Measurements from ENCODE around the gene MEGF10. TPM values are rescaled to one million over a fixed set of nuclear protein-coding genes. Genes with fewer than 3 reads are reported as not detected.

MEGF10 gene
- total RNA-seq, 1 donor from 2014 or later, result 77.8 TPM

DNA sequence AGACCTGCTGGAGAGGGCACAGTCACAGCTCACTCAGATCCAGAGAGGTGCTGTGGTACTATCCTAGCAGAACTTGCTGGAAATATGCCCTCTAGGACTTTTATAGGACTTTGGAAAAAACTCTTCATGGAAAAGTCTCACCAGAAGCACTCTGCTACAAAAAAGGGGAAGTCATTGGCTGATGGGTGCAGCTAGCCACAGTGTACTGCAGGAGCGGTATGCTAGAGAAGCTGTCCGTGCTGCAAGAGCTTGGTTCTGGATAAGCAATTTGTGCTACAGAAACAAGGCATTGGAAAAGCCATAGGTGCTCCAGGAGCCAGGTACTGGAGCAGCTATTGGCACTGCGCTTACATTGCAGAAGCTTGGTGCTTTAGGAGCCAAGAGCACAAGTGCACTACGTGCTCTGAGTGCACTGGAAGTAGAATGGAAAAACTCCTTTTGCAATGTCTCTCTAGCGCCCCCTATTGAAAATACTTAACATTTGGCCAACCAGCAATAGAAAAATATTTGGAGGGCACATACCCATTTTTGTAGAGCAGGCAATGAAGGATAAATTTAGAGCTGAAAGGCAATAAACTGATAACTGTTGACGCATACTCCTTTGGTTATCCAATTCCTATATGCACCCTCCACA, 83.4 kb downstream of the MEGF10 start:
- Histone ChIP-seq H3K4me3 (ENCODE audit: low read length in 3 of 3) (no peak overlapping the region), H3K27me3 (ENCODE audit: control insufficient read depth in 3 of 3, insufficient read depth in 3 of 3, low read length in 3 of 3) (no peaks in the 10 kb centered on the region), H3K9me3 (ENCODE audit: control insufficient read depth in 3 of 3, low read length in 3 of 3) (no peaks in the 10 kb centered on the region), H3K27ac (ENCODE audit: low read depth, low read length) (no peak overlapping the region), H3K36me3 (ENCODE audit: control insufficient read depth in 3 of 3, insufficient read depth in 3 of 3, low read length in 3 of 3) (no peaks in the 10 kb centered on the region), H3K4me1 (ENCODE audit: control insufficient read depth in 3 of 3, insufficient read depth in 3 of 3, low read length in 3 of 3) (peaks cover 0 to 13% (median 8%) of the 10 kb centered on the region in 3 donors), H3K9ac (ENCODE audit: low read depth in 1 of 3, low read length in 3 of 3) (no peak overlapping the region)

DNA sequence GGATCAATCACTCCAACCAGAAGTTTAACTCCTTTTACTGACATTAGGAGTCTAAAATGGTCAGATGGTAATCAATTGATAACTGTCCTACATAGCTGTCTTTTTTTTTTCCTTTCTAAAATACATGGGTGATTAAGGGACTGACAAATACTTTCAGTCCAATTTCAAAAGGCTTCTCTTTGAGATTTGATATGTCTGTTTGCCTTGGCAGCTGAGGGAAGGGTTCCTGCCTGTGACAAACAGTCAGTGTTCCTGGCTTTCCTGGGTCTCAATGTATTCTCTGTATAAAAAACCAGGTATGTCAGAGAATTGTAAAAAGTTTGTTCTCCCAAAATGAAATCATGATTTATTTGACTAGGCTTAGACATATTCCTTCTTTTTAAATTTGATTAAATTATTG, 84.5 kb downstream of the MEGF10 start:
- no peak overlapping the region for H3K9ac ChIP-seq (ENCODE audit: low read depth in 1 of 3, low read length in 3 of 3)
- no peak overlapping the region for H3K4me3 ChIP-seq (ENCODE audit: low read length in 3 of 3)
- peaks cover 0 to 7% (median 5%) of the 10 kb centered on the region in 3 donors for H3K4me1 ChIP-seq (ENCODE audit: control insufficient read depth in 3 of 3, insufficient read depth in 3 of 3, low read length in 3 of 3)
- H3K27ac ChIP-seq (ENCODE audit: low read depth, low read length), result no peak overlapping the region
- H3K27me3 ChIP-seq (ENCODE audit: control insufficient read depth in 3 of 3, insufficient read depth in 3 of 3, low read length in 3 of 3), result no peaks in the 10 kb centered on the region
- no peaks in the 10 kb centered on the region for H3K9me3 ChIP-seq (ENCODE audit: control insufficient read depth in 3 of 3, low read length in 3 of 3)
- H3K36me3 ChIP-seq (ENCODE audit: control insufficient read depth in 3 of 3, insufficient read depth in 3 of 3, low read length in 3 of 3), result no peaks in the 10 kb centered on the region

DNA sequence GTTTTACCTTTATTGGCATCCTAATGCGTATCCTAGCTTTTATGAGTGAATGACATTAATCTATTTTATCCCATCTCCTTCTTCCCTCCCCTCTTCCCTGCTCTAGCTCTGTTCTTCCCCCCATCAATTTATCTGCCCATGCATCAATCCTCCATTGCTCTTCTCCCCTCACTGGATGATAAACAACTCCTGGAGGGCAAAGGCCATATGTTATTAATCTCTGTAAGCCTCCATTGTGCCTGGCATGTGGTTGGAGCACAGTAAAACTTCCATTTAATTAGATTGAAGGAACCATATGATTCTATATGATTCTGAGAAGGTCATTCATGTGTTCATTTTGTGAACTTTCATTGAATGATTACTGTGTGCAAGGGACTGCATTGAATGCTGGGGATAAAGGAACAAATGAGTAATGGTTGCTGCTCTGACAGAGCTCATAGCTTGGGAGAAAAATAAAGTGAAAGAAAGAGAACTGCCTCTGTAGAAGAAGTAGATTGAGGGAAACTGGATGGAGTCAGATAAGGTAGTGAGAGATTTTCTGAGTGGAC, 85.0 kb downstream of the MEGF10 start:
- H3K4me3 ChIP-seq (ENCODE audit: low read length in 3 of 3), result no peak overlapping the region
- no peaks in the 10 kb centered on the region for H3K36me3 ChIP-seq (ENCODE audit: control insufficient read depth in 3 of 3, insufficient read depth in 3 of 3, low read length in 3 of 3)
- no peaks in the 10 kb centered on the region for H3K27me3 ChIP-seq (ENCODE audit: control insufficient read depth in 3 of 3, insufficient read depth in 3 of 3, low read length in 3 of 3)
- no peaks in the 10 kb centered on the region for H3K9me3 ChIP-seq (ENCODE audit: control insufficient read depth in 3 of 3, low read length in 3 of 3)
- peaks cover 0 to 7% (median 5%) of the 10 kb centered on the region in 3 donors for H3K4me1 ChIP-seq (ENCODE audit: control insufficient read depth in 3 of 3, insufficient read depth in 3 of 3, low read length in 3 of 3)
- no peak overlapping the region for H3K9ac ChIP-seq (ENCODE audit: low read depth in 1 of 3, low read length in 3 of 3)
- H3K27ac ChIP-seq (ENCODE audit: low read depth, low read length), result no peak overlapping the region

DNA sequence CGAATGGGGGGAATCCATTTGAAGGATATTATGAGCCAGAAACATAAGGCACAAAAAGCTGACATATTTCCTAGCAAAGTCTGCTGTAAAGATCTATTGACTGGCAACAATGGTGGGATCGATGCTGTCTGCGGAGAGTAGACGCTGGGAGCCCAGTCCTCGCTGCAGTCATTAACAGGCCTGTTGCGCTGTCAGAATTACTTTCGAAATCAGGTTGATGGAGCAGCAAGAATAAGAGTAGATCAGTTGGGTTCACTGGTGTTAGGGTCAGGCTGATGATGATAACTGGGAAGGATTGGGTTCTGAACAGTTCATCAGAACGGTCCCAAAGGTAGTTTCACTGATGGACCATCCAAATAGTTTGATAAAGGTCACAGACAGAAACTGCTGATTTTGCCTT, 87.1 kb downstream of the MEGF10 start:
- Histone ChIP-seq H3K27me3 (ENCODE audit: control insufficient read depth in 3 of 3, insufficient read depth in 3 of 3, low read length in 3 of 3) (no peaks in the 10 kb centered on the region), H3K4me3 (ENCODE audit: low read length in 3 of 3) (no peak overlapping the region), H3K27ac (ENCODE audit: low read depth, low read length) (no peak overlapping the region), H3K4me1 (ENCODE audit: control insufficient read depth in 3 of 3, insufficient read depth in 3 of 3, low read length in 3 of 3) (peaks cover 0 to 7% (median 5%) of the 10 kb centered on the region in 3 donors), H3K36me3 (ENCODE audit: control insufficient read depth in 3 of 3, insufficient read depth in 3 of 3, low read length in 3 of 3) (no peaks in the 10 kb centered on the region), H3K9ac (ENCODE audit: low read depth in 1 of 3, low read length in 3 of 3) (no peak overlapping the region), H3K9me3 (ENCODE audit: control insufficient read depth in 3 of 3, low read length in 3 of 3) (no peaks in the 10 kb centered on the region)

DNA sequence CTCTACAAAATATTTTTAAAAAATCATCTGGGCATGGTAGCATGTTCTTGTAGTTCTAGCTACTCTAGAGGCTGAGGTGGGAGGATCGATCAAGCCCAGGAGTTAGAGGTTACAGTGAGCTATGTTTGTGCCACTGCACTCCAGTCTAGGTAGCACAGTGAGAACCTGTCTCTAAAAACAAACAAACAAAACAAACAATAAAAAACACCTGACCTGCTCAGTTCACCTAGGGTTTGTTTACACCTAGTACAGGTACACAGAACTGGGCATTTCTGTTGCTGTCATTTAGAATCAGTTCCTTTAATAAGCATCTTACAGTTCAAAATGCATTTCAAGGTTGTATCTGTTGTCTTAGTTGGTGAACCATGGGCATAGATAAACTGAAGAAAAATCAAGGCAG, 95.3 kb downstream of the MEGF10 start:
- Histone ChIP-seq H3K27me3 (ENCODE audit: control insufficient read depth in 3 of 3, insufficient read depth in 3 of 3, low read length in 3 of 3) (no peaks in the 10 kb centered on the region), H3K27ac (ENCODE audit: low read depth, low read length) (no peak overlapping the region), H3K4me3 (ENCODE audit: low read length in 3 of 3) (no peak overlapping the region), H3K9me3 (ENCODE audit: control insufficient read depth in 3 of 3, low read length in 3 of 3) (no peaks in the 10 kb centered on the region), H3K9ac (ENCODE audit: low read depth in 1 of 3, low read length in 3 of 3) (no peak overlapping the region), H3K4me1 (ENCODE audit: control insufficient read depth in 3 of 3, insufficient read depth in 3 of 3, low read length in 3 of 3) (no peaks in the 10 kb centered on the region), H3K36me3 (ENCODE audit: control insufficient read depth in 3 of 3, insufficient read depth in 3 of 3, low read length in 3 of 3) (no peaks in the 10 kb centered on the region)

DNA sequence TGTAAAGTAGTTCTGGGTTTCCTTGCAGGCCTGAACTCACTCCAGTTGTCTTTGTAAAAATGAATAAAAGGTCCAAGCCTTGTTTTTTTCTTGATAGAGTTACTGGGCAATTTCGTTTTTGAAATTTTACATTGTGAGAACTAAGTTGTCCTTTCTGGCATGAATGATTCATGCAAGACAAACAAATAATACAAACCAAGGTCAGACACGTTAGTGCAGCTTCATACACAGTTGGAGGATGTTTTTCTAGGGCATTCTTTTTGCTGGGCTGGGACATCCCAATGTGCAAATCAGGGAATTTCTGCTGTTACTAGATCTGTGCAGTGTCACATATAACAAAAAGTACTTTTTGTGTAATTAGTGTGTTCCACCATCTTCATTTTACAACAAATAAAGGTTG, 96.0 kb downstream of the MEGF10 start:
- H3K36me3 ChIP-seq (ENCODE audit: control insufficient read depth in 3 of 3, insufficient read depth in 3 of 3, low read length in 3 of 3), result no peaks in the 10 kb centered on the region
- no peak overlapping the region for H3K4me3 ChIP-seq (ENCODE audit: low read length in 3 of 3)
- no peak overlapping the region for H3K9ac ChIP-seq (ENCODE audit: low read depth in 1 of 3, low read length in 3 of 3)
- H3K27ac ChIP-seq (ENCODE audit: low read depth, low read length), result no peak overlapping the region
- no peaks in the 10 kb centered on the region for H3K9me3 ChIP-seq (ENCODE audit: control insufficient read depth in 3 of 3, low read length in 3 of 3)
- H3K27me3 ChIP-seq (ENCODE audit: control insufficient read depth in 3 of 3, insufficient read depth in 3 of 3, low read length in 3 of 3), result no peaks in the 10 kb centered on the region
- H3K4me1 ChIP-seq (ENCODE audit: control insufficient read depth in 3 of 3, insufficient read depth in 3 of 3, low read length in 3 of 3), result no peaks in the 10 kb centered on the region

DNA sequence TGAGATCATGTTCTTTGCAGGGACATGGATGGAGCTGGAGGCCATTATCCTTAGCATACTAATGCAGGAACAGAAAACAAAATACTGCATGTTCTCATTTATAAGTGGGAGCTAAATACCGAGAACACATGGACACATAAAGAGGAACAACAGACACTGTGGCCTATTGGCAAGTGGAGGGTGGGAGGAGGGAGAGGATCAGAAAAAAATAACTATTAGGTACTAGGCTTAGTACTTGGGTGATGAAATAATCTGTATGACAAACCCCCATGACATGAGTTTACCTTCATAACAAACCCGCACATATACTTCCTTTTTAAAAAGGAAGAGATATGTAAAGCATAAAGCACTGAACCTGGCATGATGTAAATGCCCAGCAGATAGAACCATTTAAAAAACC, 99.0 kb downstream of the MEGF10 start:
- no peaks in the 10 kb centered on the region for H3K27me3 ChIP-seq (ENCODE audit: control insufficient read depth in 3 of 3, insufficient read depth in 3 of 3, low read length in 3 of 3)
- H3K27ac ChIP-seq (ENCODE audit: low read depth, low read length), result no peak overlapping the region
- H3K36me3 ChIP-seq (ENCODE audit: control insufficient read depth in 3 of 3, insufficient read depth in 3 of 3, low read length in 3 of 3), result no peaks in the 10 kb centered on the region
- H3K4me3 ChIP-seq (ENCODE audit: low read length in 3 of 3), result no peak overlapping the region
- no peaks in the 10 kb centered on the region for H3K4me1 ChIP-seq (ENCODE audit: control insufficient read depth in 3 of 3, insufficient read depth in 3 of 3, low read length in 3 of 3)
- H3K9ac ChIP-seq (ENCODE audit: low read depth in 1 of 3, low read length in 3 of 3), result no peak overlapping the region
- H3K9me3 ChIP-seq (ENCODE audit: control insufficient read depth in 3 of 3, low read length in 3 of 3), result no peaks in the 10 kb centered on the region

DNA sequence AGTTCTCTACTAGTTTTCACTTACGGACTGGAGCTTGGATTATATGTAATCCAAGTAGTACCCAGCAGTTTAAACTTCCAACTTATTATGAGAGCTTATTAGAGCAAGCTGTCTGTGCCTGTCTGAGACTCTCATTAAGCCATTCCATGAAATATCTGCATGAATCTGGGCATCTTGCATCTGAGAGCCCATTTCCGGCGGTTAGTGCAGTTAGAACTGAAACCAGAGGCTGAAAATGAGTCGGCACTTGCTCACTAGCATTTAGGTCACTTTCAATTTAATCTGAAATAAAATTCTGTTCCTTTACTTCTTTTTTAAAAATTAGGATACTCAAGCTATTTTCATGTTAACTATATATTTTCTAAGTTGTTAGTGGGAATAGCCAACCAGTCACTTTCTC, 102.2 kb downstream of the MEGF10 start:
- Histone ChIP-seq H3K4me1 (ENCODE audit: control insufficient read depth in 3 of 3, insufficient read depth in 3 of 3, low read length in 3 of 3) (no peaks in the 10 kb centered on the region), H3K27ac (ENCODE audit: low read depth, low read length) (no peak overlapping the region), H3K27me3 (ENCODE audit: control insufficient read depth in 3 of 3, insufficient read depth in 3 of 3, low read length in 3 of 3) (peaks cover 0 to 3% (median 0%) of the 10 kb centered on the region in 3 donors), H3K36me3 (ENCODE audit: control insufficient read depth in 3 of 3, insufficient read depth in 3 of 3, low read length in 3 of 3) (peaks cover 0 to 3% (median 0%) of the 10 kb centered on the region in 3 donors), H3K9me3 (ENCODE audit: control insufficient read depth in 3 of 3, low read length in 3 of 3) (no peaks in the 10 kb centered on the region), H3K9ac (ENCODE audit: low read depth in 1 of 3, low read length in 3 of 3) (no peak overlapping the region), H3K4me3 (ENCODE audit: low read length in 3 of 3) (no peak overlapping the region)

DNA sequence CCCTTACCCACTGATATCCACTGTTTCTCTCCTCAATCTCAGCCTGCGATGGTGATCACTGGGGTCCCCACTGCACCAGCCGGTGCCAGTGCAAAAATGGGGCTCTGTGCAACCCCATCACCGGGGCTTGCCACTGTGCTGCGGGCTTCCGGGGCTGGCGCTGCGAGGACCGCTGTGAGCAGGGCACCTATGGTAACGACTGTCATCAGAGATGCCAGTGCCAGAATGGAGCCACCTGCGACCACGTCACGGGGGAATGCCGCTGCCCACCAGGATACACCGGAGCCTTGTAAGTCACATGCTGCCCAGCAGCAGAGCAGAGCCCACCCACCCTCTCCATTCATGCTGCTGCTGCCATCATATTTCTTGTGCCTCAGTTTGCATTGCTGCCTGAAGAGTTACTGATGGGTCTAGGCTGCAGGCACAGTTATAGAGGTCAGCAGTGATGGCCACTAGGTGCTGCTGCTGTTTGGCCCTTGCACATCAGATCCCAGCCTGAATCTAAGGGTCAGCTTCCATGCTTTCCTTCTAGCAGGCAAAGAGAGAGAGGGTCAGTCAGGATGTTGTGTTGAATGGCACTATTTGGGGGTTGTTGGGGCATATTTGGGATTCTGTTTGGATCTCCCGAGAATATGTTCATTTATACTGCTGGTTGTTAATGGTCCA, 106.0 kb downstream of the MEGF10 start:
- Histone ChIP-seq H3K9me3 (ENCODE audit: control insufficient read depth in 3 of 3, low read length in 3 of 3) (no peaks in the 10 kb centered on the region), H3K36me3 (ENCODE audit: control insufficient read depth in 3 of 3, insufficient read depth in 3 of 3, low read length in 3 of 3) (peaks cover 0 to 4% (median 0%) of the 10 kb centered on the region in 3 donors), H3K27ac (ENCODE audit: low read depth, low read length) (no peak overlapping the region), H3K9ac (ENCODE audit: low read depth in 1 of 3, low read length in 3 of 3) (no peak overlapping the region), H3K4me1 (ENCODE audit: control insufficient read depth in 3 of 3, insufficient read depth in 3 of 3, low read length in 3 of 3) (no peaks in the 10 kb centered on the region), H3K27me3 (ENCODE audit: control insufficient read depth in 3 of 3, insufficient read depth in 3 of 3, low read length in 3 of 3) (peaks cover 0 to 3% (median 0%) of the 10 kb centered on the region in 3 donors), H3K4me3 (ENCODE audit: low read length in 3 of 3) (no peak overlapping the region)

DNA sequence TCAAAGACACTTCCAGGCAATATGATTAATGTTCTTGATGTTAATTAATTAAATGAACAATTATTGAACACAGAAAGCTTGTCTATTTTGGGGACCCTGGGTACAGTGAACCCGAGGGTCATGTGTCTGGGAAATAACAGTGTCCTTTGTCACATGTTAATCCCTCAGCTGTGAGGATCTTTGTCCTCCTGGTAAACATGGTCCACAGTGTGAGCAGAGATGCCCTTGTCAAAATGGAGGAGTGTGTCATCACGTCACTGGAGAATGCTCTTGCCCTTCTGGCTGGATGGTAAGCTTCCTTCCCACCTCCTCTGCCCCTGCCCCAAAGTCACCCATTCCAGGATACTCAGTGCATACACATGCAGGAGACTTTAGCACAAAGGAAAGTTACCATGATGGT, 107.9 kb downstream of the MEGF10 start:
- Histone ChIP-seq H3K4me3 (ENCODE audit: low read length in 3 of 3) (no peak overlapping the region), H3K36me3 (ENCODE audit: control insufficient read depth in 3 of 3, insufficient read depth in 3 of 3, low read length in 3 of 3) (peaks cover 0 to 4% (median 0%) of the 10 kb centered on the region in 3 donors), H3K9ac (ENCODE audit: low read depth in 1 of 3, low read length in 3 of 3) (no peak overlapping the region), H3K9me3 (ENCODE audit: control insufficient read depth in 3 of 3, low read length in 3 of 3) (no peaks in the 10 kb centered on the region), H3K27me3 (ENCODE audit: control insufficient read depth in 3 of 3, insufficient read depth in 3 of 3, low read length in 3 of 3) (peaks cover 0 to 3% (median 0%) of the 10 kb centered on the region in 3 donors), H3K4me1 (ENCODE audit: control insufficient read depth in 3 of 3, insufficient read depth in 3 of 3, low read length in 3 of 3) (no peaks in the 10 kb centered on the region), H3K27ac (ENCODE audit: low read depth, low read length) (no peak overlapping the region)

Measured in skeletal muscle tissue (tissue), 4 donors.